Left colon (tissue), 2 donors: ENCODE results near the gene SETX. TPM values are rescaled to one million over a fixed set of nuclear protein-coding genes. Genes with fewer than 3 reads are reported as not detected.

Experiments
- ATAC-seq: fragments of 200-7000 bp; cut with Tn5 transposase; one replicate; pipeline ENCODE4 v1.9.1; 2020; ENCODE audit warnings: mild to moderate bottlenecking, moderate library complexity
- DNase-seq, 2 donors: peaks; one replicate each; pipeline ENCODE4 v3.0.0-alpha.2; 2020
- intact Hi-C, 2 donors: fragments of 100-400 bp; cut with DNase I in 1 of 2; cut with micrococcal nuclease in 1 of 2; formaldehyde crosslinking; loops; one replicate each; pipeline versions ENCODE4 v1.11.2 to v1.14.0; 2022; cut with DNase I, micrococcal nuclease
- total RNA-seq, 2 donors: library from RNA; stranded (reverse); fragmentation: NEBNext Ultra II Directional; extraction: Animal tissue kit (Norgen Biotek cat#: 25700); gene quantifications; one replicate each; pipeline ENCODE4 v1.2.1, GENCODE V29; 2021
- donor health status: DM: no; HTN: no; CAD: no.
- donor health status: DM: yes; HTN: yes; CAD: no.

The SETX gene
- total RNA-seq, 2 donors from 2014 or later, result 38.7 to 39.4 TPM

- DNase-seq (no peak), ATAC-seq (no peak)
- intact Hi-C loops, result no loop called here
These were observed 11.7 kb upstream of the SETX start for GRCh38 chr9:132366481-132366880.

GRCh38 chr9:132365986-132366385 is 11.2 kb upstream of the SETX start:
- no peak for DNase-seq
- ATAC-seq, result no peak

GRCh38 chr9:132364068-132364467 is 9.3 kb upstream of the SETX start:
- DNase-seq (no peak), ATAC-seq (no peak)
- intact Hi-C loops, result no loop called here

More at GRCh38 chr9:132365986-132366385, 11.2 kb upstream of the SETX start:
- intact Hi-C loops, result no loop called here

GRCh38 chr9:132357764-132358163 is 3.0 kb upstream of the SETX start:
- no peak for DNase-seq
- ATAC-seq, result no peak
- intact Hi-C loops, result no loop called here

- no peak for DNase-seq
- intact Hi-C loops, result no loop called here
These were observed 1.6 kb upstream of the SETX start for GRCh38 chr9:132356324-132356924.

GRCh38 chr9:132351404-132352045 is 3.3 kb downstream of the SETX start:
- DNase-seq (no peak), ATAC-seq (no peak)
- intact Hi-C loops, result no loop called here

More at GRCh38 chr9:132356324-132356924, 1.6 kb upstream of the SETX start:
- no peak for ATAC-seq

- ATAC-seq (no peak), DNase-seq (no peak)
- intact Hi-C loops, result no loop called here
These were observed 3.9 kb downstream of the SETX start for GRCh38 chr9:132350861-132351315.

- no peak for ATAC-seq
- DNase-seq, result no peak
- intact Hi-C loops, result no loop called here
These were observed 6.1 kb downstream of the SETX start for GRCh38 chr9:132348676-132349075.

- intact Hi-C loops, result no loop called here
- ATAC-seq (no peak), DNase-seq (no peak)
These were observed 8.6 kb downstream of the SETX start for GRCh38 chr9:132346177-132346576.

- no peak for ATAC-seq
- DNase-seq, result no peak
- intact Hi-C loops, result no loop called here
These were observed 13.5 kb downstream of the SETX start for GRCh38 chr9:132341177-132341840.

- no peak for DNase-seq
- ATAC-seq, result no peak
- intact Hi-C loops, result no loop called here
These were observed 20.4 kb downstream of the SETX start for GRCh38 chr9:132334364-132334763.

- intact Hi-C loops, result no loop called here
- DNase-seq (no peak), ATAC-seq (no peak)
These were observed 21.2 kb downstream of the SETX start for GRCh38 chr9:132333556-132333955.

GRCh38 chr9:132328580-132328979 is 26.2 kb downstream of the SETX start:
- DNase-seq (no peak), ATAC-seq (no peak)
- intact Hi-C loops, result no loop called here

- intact Hi-C loops, result no loop called here
- no peak for ATAC-seq
These were observed 27.2 kb downstream of the SETX start for GRCh38 chr9:132327537-132327936.

GRCh38 chr9:132324425-132324824 is 30.4 kb downstream of the SETX start:
- ATAC-seq, result no peak
- intact Hi-C loops, result no loop called here
- no peak for DNase-seq

More at GRCh38 chr9:132327537-132327936, 27.2 kb downstream of the SETX start:
- DNase-seq, result no peak

- intact Hi-C loops, result no loop called here
- no peak for ATAC-seq
- no peak for DNase-seq
These were observed 35.2 kb downstream of the SETX start for GRCh38 chr9:132319421-132320110.

GRCh38 chr9:132312873-132313272 is 41.9 kb downstream of the SETX start:
- ATAC-seq, result no peak
- no peak for DNase-seq
- intact Hi-C loops, result no loop called here

- ATAC-seq (no peak), DNase-seq (no peak)
These were observed 42.4 kb downstream of the SETX start for GRCh38 chr9:132312426-132312825.

GRCh38 chr9:132311978-132312377 is 42.8 kb downstream of the SETX start:
- DNase-seq (no peak), ATAC-seq (no peak)
- intact Hi-C loops, result no loop called here

More at GRCh38 chr9:132312426-132312825, 42.4 kb downstream of the SETX start:
- intact Hi-C loops, result no loop called here

GRCh38 chr9:132309056-132309455 is 45.7 kb downstream of the SETX start:
- ATAC-seq, result no peak
- no peak for DNase-seq
- intact Hi-C loops, result no loop called here
